Activated T-cell treated with anti-CD3 and anti-CD28 coated beads for 48 hours (primary cell): ENCODE measurements around the gene AKAP3.

Experiments used
- DNase-seq: peaks from one replicate; pipeline ENCODE4 v3.0.0-alpha.2; 2020; ENCODE audit warnings: low read depth

Gene AKAP3

DNA sequence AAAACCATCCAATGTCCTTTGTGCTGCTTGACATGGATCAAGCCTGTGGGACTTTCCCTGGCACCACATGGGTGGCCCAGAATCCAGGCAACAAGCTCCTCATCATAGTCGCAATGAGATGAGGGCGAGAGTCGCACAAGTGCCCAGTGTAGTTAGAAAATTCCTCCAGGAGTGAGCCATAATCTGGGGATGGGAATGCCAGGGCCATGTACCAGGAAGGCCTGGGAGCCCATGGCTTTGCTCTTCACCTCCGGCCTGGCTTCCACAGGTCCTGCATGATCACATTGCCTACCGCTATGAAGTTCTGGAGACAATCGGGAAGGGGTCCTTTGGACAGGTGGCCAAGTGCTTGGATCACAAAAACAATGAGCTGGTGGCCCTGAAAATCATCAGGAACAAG is 53.0 kb downstream of the AKAP3 start:
- DNase-seq, result no peak

DNA sequence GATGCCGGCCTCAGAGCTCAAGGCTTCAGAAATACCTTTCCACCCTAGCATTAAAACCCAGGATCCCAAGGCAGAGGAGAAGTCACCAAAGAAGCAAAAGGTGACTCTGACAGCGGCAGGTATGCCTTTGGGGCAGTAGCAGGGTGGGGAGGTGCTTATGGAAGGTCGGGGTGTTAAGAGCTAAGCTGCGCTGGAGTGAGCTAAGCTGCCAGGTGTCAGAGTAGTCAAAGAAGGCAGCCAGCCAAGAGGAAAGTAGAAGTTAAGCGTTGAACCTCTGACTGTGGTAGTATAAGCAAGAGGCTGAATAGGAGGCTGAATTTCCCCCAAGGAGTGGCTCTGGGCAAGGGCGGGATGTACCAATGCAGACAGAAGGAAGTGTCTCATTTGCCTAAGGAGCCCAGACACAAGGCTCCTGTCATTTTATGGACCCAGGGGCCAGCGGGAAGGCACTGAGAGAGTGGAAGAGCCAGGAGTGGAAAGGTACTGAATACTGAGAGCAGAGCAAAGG is 57.6 kb downstream of the AKAP3 start:
- DNase-seq, result no peak

DNA sequence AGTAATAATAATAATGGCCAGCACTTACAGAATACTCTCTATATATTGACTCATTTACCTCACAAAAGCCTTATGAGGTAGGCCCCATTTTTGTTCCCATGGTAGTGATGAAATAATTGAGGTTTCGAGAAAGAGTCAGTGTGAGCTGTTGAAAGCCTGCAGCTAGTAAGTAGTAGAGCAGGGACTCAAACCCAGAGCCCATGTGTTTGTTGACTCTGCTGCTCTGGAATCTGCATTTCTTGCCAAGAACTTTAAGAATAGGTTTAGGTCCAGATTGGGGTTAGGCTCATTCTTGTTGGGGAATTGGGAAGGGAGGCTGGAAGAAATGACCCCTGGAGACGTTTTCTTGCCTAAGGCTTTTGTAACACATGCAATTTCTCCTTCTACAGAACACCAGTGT is 58.9 kb downstream of the AKAP3 start:
- DNase-seq, result no peak

DNA sequence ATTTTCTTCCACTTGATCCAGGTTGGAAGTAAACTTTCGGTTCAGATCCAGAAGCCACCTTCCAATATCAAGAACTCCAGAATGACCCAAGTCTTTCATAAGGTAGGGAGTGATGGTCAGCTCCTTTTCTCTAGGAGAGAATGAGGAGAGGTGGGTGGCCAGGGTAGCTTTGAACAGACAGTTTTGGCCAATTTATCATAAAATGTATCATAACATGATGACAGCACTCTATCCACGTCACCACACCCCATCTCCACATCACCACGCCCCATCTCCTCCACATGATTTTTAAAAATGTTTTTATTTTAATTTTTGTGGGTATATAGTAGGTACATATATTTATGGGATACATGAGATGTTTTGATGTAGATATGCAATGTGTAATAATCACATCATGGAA is 59.9 kb downstream of the AKAP3 start:
- DNase-seq, result no peak

DNA sequence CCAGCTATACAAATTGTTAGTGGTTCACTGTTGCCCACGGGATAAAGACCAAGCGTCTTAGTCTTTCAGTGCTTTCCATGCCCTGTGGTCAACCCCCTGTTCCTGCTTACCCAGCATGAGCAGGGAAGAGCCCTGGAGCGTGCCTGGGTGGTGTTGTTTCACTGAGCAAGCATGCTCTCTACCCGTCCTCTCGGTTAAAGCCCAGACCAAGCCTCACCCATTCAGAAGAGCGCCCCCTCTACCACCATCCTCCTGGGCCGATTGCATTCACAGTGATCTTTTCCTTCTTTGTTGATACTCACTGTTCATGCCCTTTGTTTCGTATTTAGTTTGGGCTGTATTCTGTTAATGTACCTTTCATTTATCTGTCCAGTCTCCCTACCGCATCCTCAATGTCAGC is 61.7 kb downstream of the AKAP3 start:
- no peak for DNase-seq

DNA sequence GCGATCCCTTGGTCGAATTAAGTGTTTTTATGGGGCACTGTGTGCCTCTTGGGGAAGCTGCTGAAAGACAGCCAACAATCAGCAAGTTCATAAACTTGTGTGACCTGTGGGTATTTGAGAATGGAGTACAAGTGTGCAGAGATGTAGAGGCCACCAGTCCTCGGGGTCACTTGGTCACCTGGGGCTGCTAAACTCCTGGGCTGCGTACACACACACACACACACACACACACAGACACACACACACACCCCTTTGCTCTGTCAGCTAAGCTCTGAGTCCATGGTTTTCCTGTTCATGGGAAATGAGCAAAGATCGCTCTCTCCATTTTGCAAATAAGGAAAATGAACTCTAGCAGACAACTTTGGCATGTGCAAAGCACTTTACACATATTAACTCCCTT is 62.4 kb downstream of the AKAP3 start:
- no peak for DNase-seq

- DNase-seq, result no peak
These were observed 64.0 kb downstream of the AKAP3 start for GRCh38 chr12:4584896-4585295.

GRCh38 chr12:4584281-4584680 is 64.6 kb downstream of the AKAP3 start:
- no peak for DNase-seq

GRCh38 chr12:4580281-4580688 is 68.6 kb downstream of the AKAP3 start:
- no peak for DNase-seq

DNA sequence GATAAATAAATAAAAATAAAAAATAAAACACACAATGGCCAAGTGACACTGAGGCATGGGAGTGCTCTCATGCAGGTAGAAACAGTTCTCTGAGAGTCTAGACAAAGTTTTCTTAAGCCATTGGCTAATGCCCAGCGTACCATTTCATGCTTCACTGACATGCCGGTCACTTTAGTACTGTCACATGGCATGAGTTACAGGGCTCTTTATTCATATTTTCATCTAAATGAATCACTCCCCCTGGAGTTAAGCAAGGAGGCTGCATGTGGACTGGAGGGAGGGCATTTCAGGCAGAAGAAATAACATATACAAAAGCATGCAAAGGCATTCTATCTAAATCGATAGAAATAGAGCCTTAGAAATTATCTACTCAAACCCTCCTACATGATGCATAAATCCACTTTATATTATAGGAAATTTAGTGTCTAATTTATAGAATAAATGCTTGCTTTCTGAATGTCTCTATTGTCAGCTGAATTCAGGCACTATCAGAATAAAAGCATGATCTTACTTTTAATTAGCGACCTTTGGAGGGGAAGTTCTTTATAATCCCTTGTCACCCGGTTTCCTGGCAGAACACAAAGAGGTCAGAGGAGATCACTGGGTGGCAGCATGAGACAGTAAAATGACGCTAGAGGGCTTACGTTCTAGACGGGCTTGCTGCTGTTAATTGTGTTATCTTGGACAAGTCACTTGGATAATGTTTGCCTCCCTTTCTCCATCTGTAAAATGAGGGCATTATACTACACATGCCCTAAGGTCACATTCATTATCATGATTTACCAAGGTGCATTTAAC is 69.3 kb downstream of the AKAP3 start:
- no peak for DNase-seq

DNA sequence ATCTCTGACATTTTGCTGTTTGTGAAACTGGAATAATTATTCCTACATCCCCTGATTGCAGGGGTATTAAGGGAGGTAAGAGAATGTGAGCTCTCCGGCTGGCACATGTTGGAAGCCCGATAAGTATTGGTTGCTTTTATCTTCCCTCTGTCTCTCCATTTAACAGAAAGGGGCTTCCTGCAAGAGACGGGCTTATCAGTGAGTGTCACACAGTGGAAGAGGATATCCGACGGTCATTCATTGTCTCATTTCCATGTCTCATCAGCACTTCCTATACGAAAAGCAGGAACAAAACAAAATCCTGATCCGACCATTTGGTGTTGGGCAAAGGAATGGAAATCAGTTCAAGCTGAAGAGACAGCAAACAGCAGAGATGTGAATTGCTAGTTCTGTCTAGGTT is 76.2 kb downstream of the AKAP3 start:
- DNase-seq, result no peak

- DNase-seq, result no peak
These were observed 79.6 kb downstream of the AKAP3 start for GRCh38 chr12:4569261-4569660.

GRCh38 chr12:4567073-4567881 is 81.6 kb downstream of the AKAP3 start:
- no peak for DNase-seq

- DNase-seq, result no peak
These were observed 82.4 kb downstream of the AKAP3 start for GRCh38 chr12:4566474-4566873.
